T-helper 2 cell treated with Interferon-gamma antibody and Interleukin-4, amounts not matched to agents 100 ng/mL and 5 ng/mL, for 36 hours (primary cell): ENCODE data around the gene RNF149. TPM values are rescaled to one million over a fixed set of nuclear protein-coding genes. Genes with fewer than 3 reads are reported as not detected.
"Not testable (repeated sequence)": the region's sequence is repeated elsewhere in the genome, so short reads cannot be mapped to it uniquely, and the experiment has no call there.

ENCODE experiments used
- intact Hi-C: fragments of 100-400 bp; cut with micrococcal nuclease; formaldehyde crosslinking; loops from one replicate; pipeline ENCODE4 v1.15.1; 2023
- total RNA-seq: library from RNA; stranded (reverse); gene quantifications from 2 replicates; pipeline ENCODE4 v1.2.3, GENCODE V29; 2022

The RNF149 gene
- total RNA-seq, 1 donor from 2014 or later = 87.0 TPM

GRCh38 chr2:101332885-101333766, 24.6 kb upstream of the RNF149 start:
- intact Hi-C loops = no loop called here

- intact Hi-C loops = no loop called here
Measured at GRCh38 chr2:101331202-101331601, 22.7 kb upstream of the RNF149 start.

DNA sequence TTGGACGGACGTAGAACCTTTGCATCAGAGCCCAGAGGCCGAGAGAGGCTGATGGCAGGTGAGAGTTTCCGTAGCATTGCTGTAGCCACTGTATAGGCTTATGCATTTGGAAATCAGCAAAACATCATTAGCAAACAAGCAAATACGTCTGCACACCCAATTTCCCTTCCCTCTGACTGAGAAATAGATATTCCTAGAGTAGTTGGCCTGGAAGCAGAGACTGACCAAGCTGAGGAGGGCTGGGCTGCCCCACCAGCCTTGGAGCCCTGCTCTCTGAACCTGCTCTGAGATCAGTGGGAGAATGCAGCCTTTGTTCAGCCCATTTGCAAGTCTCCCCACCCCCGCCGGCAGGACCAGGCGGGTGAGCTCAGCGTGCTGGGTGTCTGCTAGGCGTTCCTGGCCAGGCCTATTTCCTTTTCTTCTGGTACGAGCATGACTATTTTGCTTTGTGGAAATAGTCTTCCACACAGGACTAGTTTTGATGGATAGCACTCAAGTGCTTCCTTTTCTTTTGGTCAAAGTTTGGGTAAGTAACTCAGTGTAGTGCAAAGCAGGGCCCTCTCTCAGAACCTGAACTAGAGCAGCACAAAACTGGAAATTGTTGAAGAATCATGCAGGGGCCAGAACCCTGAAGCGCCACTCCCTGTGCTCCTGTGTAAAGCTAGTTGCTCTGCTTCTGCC, 21.9 kb upstream of the RNF149 start:
- intact Hi-C loops = no loop called here

DNA sequence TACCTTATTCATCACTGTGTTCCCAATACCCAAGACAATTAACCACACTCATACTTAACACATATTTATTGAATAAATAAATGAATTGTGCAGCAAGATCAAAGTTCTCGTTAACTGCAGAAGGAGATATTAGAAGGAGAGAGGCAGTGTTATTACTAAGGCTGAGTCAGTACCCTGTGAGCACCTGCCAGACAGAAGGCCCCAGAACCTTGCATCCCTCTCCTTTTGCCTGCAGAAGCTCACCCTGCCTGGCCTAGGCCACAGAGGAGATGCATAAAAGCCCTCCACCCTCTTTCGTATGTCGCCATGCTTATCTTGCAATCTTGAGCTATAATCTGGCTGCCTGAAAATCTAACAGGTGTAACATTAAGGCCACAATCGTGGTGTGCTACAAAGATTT, 20.5 kb upstream of the RNF149 start:
- intact Hi-C loops = loop anchor here (5.0 kb wide), 1 partner anchor 368 kb away; the partner anchor contains the start of gene MAP4K4

DNA sequence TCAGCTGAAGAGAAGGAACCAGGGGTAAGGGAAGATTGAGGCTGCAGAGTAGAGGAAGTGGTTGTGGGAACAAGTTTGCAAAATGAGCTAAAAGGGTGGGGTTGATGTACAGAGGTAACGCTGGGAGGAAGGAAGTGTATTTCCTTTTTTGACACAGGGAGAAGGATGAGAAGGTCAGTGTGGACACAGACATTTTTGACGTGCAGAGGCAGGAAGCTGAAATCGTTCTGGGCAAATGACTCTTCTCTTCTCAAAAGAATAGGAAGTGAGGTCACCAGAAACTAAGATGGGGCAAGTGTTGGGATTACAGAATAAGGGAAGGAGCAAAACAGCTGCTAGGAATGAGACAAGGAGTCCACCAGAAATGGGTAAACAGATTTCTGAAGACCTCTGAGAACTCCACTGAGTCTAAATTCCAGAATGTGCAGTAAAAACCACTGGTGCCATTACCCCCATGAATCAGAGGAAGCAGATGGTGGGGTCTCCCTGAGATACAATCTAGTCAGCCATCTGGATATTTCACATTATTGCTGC, 20.0 kb upstream of the RNF149 start:
- intact Hi-C loops = loop anchor here (1.0 to 5.0 kb wide), 3 partner anchors 20 to 369 kb away; partner anchors contain the start of genes CNOT11, MAP4K4 and RNF149

DNA sequence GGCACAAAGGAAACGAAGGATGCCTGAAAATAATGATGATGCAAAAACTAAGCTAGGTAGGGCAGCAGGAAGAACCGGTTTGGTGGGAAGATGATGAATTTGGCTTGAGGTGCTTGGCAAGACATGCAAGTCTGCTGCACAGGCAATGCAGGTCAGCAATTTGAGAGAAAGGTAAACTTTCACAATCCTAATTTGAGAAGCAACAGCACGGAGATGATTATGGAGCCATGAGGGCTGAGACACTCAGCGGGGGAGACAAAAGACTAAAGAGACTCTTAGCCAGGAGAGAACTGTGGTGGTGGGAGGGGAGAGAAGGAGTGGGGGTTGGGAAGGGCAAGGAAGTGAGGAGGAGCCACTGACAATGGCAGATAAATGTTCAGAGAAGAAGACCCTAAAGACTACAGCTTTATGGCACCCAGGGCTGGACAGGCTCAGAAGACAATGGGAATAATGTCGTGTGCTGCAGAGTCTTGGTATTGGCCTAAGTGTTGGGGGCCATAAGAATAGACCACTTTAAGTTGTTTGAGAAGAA, 19.4 kb upstream of the RNF149 start:
- intact Hi-C loops = loop anchor here (1.0 to 5.0 kb wide), 3 partner anchors 20 to 369 kb away; partner anchors contain the start of genes CNOT11, MAP4K4 and RNF149

- intact Hi-C loops = loop anchor here (5.0 kb wide), 1 partner anchor 372 kb away; the partner anchor contains the start of gene MAP4K4
Measured at GRCh38 chr2:101325425-101325824, 16.9 kb upstream of the RNF149 start.

DNA sequence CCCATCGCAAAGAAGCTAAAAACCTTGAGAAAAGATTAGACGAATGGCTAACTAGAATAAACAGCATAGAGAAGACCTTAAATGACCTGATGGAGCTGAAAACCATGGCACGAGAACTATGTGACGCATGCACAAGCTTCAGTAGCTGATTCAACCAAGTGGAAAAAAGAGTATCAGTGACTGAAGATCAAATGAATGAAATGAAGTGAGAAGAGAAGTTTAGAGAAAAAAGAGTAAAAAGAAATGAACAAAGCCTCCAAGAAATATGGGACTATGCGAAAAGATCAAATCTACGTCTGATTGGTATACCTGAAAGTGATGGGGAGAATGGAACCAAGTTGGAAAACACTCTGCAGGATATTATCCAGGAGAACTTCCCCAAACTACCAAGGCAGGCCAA, 8.1 kb upstream of the RNF149 start:
- intact Hi-C loops = not testable (repeated sequence)

- intact Hi-C loops = no loop called here
Measured at GRCh38 chr2:101311696-101312017, 3.2 kb upstream of the RNF149 start.

DNA sequence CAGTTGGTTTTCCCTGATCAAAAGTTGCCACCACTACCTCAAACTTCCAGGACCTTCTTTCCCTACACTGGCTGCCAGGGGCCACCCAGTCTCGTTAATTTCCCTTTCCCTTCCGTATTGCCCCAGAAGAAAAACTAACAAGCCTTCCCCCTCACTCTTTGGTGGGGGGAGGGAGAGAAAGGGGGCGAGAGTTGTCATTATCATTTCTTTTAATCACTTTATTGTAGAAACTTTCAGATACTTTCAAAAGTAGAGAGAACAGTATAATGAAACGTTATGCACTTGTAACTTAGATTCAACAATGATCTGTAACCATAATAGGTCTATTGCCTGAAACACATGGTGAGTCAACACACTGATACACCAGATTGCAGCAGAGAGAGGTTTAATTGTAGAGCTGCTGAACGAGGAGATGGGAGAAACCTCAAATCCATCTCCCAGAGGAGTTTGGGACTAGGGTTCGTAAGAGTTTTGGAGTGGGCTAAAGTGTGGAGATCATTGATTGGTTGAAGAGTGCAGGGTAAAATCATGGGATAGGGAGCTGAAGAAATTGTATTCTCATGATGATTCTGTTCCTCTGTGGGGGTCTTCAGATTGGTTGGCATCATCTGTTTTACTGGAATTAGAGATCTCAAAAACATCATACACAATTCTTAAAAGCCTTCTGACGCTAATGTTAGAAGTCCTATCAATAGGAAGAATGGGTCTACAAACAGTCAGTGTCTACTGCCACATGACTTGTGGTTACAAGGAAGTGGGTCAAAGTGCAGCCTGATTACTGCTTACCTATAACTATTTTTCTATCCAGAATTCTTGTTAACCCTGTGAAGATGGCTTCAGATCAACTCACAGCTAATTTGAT, 2.6 kb upstream of the RNF149 start:
- intact Hi-C loops = no loop called here

DNA sequence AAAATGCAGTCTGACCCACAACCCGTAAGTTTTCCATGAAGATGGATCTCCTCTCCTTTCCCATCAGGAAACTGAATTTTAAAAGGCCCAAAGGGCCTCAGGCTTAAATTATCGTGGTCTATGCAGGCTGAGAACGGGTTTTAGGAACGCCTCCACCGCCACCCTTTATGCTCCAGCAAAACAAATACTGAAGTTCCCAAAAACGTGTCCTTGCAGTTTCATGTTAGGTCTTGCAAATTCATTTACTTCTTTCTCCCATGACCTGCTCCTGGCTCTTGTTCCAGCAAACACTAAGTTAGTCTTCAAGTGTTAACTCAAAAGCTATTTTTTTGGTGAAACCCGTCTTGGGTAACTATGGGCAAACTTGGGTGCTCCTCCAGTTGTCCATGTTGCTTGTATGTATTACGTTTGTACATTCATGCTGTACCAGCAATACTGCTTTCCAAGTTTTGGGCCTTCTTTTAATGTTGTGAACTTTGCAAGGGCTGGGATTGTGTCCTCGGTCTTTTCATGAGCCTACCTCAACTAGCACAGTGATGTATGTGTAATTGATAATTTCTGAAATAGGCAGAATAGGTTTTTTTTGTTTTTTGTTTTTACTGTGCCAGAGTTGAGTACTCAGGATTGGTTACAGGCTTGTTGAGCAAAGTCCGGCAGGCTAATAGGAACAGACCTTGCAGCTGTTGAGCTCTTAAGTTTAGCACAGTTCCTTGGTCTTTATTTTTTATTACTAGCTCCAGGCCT, 1.8 kb upstream of the RNF149 start:
- intact Hi-C loops = no loop called here

DNA sequence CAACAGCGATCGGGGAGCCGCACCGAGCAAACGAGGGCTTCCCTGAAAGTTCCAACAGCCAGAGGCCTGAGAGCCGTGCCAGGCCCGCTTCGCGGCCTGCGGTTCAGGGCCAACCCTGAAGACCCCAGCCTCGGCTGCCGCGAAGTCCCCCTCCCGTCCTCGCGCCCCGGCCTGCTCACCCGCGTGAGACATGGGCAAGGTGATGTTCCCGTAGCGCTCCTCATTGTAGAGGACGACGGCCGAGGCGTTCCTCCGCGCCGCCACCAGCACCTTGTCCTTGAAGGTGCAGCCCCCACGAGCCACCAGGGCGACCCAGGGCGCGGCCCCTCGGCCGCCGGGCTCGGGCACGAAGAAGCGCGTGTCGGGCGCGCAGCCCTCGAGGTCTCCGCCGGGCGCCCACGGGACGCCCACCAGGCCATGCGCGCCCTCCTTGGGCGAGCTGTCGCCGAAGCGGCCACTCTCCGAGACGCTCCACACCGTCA, 510 bp downstream of the RNF149 start:
- intact Hi-C loops = loop anchor here (1.0 to 10.0 kb wide), 6 partner anchors 20 to 389 kb away; partner anchors contain the start of genes MAP4K4, RFX8 and RPL31

GRCh38 chr2:101307503-101307902, 998 bp downstream of the RNF149 start:
- intact Hi-C loops = loop anchor here (1.0 to 10.0 kb wide), 4 partner anchors 35 to 390 kb away; partner anchors contain the start of genes MAP4K4 and RFX8

DNA sequence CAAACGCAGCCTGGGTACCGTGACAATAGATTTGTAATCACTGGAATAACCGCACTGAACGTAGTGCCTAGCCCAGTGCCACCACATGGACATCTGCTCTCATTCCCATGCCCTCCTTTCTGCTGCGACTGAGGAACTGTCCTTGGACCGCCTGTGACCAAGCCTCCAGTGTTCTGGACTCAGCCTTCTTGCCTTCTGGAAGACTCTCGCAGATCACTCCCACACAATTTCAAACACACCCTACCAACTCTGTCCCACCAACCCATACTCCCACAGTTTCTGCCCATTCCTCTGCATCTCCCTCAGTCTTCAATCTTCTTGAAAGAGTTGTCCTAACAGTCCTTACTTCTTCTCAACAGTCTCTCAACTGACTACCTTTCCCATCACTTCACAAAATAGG, 2.1 kb downstream of the RNF149 start:
- intact Hi-C loops = loop anchor here (1.0 to 10.0 kb wide), 4 partner anchors 36 to 391 kb away; partner anchors contain the start of genes MAP4K4 and RFX8

GRCh38 chr2:101305492-101306078, 2.9 kb downstream of the RNF149 start:
- intact Hi-C loops = loop anchor here (1.0 to 10.0 kb wide), 4 partner anchors 37 to 392 kb away; partner anchors contain the start of genes MAP4K4 and RFX8

- intact Hi-C loops = loop anchor here (5.0 to 10.0 kb wide), 3 partner anchors 37 to 392 kb away; partner anchors contain the start of genes MAP4K4 and RFX8
Measured at GRCh38 chr2:101305035-101305434, 3.5 kb downstream of the RNF149 start.

DNA sequence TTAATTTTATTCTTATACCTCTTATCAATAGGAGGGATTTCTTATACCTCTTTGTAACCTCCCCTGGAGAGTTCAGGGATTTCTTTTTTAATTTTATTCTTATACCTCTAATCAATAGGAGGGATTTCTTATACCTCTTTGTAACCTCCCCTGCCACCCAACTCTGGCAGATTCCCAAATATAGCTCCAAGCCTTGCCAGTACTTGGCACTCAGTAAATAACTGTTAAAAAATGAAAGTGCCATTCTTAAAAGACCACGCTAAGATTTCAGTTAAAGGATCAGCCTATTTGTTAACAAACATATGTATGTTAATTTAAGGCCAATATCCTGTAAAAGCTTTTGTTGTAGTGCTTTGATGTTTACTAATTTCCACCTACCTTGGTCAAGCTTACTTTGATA, 4.8 kb downstream of the RNF149 start:
- intact Hi-C loops = loop anchor here (10.0 kb wide), 1 partner anchor 171 kb away; the partner anchor contains the start of gene RFX8

DNA sequence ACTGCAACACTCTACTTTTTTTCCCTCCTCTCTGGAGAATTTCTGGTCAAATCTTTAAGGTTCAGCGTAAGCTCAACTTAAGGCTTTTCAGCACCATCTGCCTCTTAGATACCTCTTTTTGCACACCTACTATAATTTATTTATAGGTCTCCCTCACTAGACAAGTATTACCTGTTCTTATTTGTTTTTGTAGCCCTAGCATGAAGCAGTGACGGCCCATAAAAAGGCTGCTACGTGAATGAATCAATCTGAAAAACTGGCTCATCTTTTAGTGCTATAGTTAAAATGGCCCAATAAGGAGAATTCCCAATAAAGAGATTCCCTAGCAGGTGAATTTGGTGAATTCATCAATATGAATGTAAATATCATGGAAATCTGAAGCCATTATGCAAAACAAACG, 6.5 kb downstream of the RNF149 start:
- intact Hi-C loops = loop anchor here (10.0 kb wide), 1 partner anchor 173 kb away; the partner anchor contains the start of gene RFX8

DNA sequence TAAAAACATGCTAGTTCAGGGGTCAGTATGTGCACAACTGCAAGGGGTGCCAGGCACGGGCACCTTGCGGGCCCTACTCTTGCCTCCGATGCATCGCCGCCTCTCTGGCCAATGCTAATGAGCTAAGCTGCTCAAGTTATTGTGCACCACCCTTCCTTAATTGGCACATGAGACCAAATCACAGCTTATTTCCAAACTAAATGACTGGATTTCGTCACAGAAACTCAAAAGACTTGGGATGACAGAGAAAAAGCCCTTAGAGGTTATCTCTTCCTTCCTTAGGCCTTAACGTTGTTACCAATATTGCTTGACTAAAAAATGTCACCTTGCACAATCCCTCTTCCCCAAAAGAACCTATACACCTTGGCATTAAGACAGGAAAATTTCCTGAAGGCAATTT, 7.7 kb downstream of the RNF149 start:
- intact Hi-C loops = loop anchor here (10.0 kb wide), 1 partner anchor 174 kb away; the partner anchor contains the start of gene RFX8
